HG03457 (cell line): Measurements from ENCODE around the gene CNIH3.

Experiments
- ATAC-seq: cut with Tn5 transposase; IDR thresholded peaks from one replicate; pipeline ENCODE4 v1.9.1; 2021; ENCODE audit warnings: moderate number of reproducible peaks; ENCODE audit not compliant: unreplicated experiment

The CNIH3 gene

DNA sequence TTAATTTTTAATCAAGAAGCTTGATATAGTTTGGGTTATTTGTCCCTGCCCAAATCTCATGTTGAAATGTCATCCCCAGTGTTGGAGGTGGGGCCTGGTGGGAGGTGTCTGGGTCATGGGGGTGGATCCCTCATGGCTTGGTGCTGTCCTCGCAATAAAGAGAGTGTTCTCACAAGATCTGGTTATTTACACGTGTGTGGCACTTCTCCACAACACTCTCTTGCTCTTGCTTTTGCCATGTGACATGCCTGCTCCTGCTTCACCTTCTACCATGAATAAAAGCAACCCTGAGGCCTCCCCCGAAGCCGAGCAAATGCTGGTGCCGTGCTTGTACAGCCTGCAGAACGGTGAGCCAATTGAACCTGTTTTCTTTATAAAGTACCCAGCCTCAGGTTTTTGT lies 2.6 kb upstream of the CNIH3 start:
- ATAC-seq, result no peak

DNA sequence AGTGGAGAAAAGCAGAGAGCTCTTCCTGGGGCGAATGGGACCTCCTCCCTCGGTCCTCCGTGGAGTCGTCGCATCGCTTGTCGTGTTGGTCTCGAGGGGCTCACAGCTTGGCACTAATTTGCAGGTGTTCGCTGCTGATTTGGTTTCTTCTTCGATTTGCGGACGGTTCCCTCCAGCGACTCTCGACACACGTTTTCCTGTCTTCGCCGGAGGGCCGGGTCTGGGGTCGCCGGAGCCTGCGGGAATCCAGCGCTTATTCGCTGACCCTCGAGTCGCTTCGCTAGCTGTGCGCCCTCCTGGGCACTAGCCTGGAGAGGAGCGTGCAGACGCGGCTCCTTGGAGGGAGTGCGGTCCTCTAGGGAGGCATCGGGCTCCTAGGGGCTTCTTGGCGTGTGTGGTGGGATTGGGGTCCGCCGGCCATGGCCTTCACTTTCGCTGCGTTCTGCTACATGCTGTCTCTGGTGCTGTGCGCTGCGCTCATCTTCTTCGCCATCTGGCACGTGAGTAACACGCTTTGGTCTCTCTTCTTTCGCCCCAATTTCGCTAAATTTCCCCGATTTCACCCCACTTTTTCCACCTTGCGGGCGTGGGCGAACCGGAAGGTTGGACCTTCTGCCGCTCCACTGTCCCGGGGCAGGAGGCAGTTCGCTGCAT lies 766 bp downstream of the CNIH3 start:
- ATAC-seq, result no peak

DNA sequence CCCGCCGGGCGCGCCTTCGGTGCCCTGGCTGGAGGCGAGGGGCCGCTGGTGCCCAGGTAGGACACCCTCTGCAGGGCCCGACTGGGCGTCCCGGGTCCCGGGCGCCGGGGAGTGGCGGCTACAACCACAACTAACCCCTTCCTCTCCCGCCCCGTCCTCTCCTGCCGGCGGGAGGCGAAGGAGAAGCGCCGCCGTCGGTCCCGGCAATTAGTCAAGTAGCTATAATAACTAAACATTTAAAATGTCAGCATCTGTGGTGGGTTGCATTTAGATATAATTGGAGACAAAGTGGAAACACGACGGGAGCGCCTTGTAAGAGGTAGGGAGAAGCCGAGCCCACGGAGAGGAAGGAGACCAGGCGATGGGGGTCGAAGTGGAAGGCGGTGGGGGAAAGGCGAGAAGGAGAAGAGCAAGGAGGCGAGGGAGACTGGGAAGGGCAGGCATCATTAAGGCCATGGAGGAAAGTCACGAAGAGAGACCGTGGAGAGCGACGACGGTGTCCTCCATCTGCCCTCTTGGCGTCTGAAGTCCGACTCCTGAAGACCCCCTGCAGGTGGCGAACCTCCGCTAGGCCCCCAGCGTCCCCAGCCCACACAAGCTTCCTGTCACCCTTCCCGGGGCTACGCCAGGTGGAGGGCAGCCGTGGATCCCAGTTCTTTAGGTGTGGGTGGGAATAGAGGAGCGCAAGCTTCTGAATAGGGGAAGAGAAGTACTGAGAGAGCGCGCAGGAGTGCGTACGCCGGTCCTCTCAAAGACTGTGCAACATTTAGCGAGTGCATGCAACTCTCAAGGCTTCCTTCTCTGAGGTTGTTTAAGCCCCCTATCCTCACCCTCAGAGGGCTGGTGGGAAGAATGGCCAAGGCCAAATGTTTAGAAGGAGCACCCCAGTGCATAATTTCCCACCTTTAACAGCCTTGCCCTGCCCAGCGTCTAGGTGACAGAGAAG lies 1.6 kb downstream of the CNIH3 start:
- no peak for ATAC-seq

DNA sequence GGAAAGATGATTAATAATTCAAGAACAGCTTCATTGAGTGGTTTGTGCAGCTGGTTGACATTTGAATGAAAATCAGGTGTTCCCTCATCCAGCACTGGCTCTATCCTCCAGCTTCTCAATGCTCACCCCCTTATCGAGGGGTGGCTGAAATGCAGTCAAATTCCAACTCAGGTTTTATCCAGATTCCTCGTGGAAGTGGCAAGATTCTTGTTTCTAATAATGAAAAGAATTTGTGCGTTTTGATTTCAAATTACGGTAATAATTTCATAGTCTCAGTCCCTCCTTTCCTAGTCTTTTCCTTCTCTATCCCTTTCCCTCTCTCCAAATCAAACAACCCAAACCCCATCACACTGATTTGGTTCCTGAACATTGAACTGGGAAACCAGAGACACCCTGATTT lies 3.1 kb downstream of the CNIH3 start:
- no peak for ATAC-seq

DNA sequence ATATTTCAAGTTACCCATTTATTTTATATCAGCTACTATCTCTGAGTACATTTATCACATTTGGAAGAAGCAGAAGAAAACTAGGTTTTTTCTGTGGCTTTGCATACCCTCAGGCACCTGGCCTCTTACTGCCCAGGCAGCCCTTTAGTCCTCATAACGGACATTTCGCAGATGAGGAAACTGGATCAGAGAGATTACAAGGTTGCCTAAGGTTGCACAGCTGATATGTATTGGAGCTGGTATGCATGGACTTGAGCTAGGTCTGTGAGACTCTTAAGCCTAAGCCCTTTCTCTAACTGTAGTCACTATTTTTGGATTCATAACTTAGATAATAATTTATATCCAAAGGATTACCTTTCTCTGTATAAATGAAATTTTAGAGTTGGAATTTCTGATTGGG lies 4.0 kb downstream of the CNIH3 start:
- no peak for ATAC-seq

DNA sequence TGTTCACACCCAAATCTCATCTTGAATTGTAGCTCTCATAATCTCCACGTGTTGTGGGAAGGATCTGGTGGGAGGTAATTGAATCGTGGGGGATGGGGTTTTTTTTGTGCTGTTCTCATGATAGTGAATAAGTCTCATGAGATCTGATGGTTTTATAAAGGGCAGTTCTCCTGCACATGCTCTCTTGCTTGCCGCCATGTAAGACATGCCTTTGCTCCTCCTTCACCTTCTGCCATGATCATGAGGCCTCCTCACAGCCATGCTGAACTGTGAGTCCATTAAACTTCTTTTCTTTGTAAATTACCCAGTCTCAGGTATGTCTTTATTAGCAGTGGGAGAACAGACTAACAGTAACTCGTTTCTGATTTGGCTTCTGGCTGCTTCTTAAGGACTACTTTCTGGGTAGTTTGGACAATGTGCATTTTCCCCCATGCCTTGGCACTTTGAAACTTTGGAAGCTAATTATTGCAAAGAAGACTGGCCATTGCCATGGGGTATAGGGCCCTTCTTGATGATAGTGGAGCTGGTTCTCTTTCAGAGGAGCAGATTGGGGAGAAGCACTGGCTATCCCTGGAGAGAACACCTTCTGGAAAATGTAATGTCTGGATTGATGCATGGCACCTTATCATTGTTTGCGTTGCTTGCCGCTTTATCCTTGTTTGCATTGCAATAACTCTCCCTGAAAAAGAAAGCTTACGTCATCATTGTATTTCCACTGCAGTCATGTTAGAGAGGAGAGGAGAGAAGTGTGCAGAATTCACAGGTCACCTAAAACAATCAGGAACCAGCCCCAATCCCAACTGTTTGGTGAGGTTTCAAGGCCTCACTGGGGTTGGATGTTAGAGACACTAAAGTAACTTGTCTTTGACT lies 5.9 kb downstream of the CNIH3 start:
- no peak for ATAC-seq

DNA sequence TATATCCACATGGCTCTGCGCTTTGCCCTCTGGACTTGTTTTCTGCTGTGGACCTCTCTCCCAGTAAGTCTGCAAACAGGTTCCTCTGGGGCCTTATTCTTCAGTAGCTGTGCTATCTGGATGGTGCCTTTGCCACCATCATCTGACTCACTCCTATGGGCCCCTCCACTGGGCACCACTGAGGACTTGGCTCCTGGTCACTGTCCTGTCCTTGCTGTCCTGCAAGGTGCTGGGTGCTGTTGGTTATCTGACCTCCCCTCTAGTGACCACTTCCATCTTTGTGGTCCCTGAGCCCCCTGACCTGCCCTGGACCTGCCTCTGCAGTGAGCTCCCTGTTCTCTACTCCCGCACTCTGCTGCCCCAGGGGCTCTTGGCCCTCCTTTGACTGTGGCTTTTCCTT lies 6.7 kb downstream of the CNIH3 start:
- no peak for ATAC-seq

DNA sequence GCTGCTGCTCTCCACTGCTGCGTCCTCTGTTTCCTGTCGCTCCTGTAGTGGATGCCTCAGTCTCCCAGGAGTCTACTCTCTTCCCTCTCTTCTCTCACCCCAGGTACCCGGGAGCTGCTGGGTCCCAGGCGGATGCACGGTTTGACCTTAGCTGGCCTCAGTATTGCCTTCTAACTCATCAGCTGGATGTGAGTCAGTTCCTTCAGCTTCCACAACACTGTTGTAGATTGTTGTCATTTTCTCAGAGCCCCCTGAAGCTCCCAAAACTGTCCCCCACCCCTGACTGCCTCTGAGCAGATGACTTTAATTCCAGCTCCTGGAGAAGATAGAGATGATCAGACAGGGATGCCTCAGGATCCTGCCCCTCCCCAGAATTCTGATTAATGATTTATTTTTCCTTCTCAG lies 7.2 kb downstream of the CNIH3 start:
- no peak for ATAC-seq

DNA sequence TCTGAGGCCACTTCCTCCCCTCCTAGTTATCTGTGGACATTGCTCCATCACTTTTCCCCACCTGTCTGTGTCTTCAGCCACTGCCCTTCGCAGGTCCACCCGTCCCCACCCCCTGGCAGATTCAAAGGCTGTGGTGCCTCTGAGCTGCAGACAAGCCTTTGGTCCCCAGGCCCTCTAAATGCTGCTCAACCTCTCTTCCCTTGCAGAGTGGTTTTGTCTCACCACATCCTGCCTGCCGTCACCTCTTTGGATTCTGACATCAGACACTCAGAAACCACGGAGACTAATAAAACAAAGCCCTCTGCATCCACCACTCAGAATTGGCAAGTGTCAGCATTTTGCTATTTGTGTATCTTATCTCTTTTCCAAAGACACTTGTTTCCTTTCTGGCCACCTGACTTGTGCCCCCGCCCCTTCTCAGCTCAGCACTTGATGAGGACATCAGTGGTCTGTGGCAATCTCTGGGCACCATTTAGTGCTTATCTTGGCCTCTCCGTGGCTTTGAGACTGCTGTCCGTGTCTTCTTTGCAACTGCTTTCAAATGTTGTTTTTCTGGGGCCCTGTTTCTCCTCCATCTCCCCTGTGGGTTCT lies 7.7 kb downstream of the CNIH3 start:
- peak; percentile 96 for ATAC-seq

DNA sequence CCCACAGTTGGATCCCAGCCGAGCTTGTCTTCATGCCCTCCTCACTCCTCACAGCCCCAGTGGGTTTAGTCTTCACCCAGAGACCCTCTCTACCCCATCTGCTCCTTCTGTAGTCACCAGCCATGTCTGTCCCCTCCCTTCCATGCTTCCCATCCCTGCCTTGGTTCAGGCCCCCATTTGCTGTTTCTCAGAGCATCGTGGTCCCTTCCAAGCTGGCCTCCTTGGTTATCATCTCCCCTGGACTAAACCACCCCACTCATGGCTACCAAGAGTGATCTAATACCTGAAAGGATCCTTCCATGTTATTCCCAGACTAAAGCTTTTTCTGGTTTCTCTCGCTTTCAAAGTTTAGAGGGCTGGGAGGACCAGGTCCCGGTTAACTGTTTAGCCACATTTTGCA lies 8.3 kb downstream of the CNIH3 start:
- ATAC-seq, result no peak

DNA sequence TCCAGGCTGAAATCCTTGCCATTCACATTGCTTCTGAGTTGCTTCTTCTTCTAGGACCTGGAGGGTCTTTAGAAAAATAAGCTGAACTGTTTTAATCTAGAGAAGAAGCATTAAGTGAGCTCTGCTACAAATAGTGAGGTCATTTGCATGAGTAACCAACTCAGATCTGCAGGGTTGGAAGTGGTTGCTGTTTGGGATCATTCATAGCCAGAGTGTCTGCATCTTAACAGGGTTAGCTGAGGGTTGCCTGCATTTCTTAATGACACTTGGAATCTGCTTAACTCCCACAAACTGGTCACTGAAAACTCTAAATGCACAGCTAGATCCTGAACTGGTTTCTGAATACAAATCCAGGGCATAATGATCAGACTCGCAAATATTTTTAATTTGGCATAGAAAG lies 9.9 kb downstream of the CNIH3 start:
- no peak for ATAC-seq

DNA sequence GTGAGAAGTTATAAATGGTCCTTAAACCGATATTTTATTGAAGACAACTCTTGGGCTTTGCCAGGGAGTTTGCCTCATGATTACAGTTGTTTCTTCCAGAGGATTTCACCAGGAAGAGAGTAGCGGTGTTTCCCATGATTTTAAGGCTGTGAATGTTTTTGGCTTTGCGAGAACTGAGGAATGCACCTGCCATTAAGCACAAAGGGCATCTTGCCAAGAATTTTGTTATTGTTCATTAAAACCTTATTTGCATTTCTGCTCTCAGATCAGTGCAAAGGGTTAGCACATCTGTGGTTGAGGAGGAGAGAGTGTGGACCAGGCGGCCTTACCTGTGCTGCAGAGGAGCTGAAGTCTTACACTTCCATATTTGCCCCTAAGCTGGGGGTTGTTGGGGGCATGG lies 13.8 kb downstream of the CNIH3 start:
- no peak for ATAC-seq

DNA sequence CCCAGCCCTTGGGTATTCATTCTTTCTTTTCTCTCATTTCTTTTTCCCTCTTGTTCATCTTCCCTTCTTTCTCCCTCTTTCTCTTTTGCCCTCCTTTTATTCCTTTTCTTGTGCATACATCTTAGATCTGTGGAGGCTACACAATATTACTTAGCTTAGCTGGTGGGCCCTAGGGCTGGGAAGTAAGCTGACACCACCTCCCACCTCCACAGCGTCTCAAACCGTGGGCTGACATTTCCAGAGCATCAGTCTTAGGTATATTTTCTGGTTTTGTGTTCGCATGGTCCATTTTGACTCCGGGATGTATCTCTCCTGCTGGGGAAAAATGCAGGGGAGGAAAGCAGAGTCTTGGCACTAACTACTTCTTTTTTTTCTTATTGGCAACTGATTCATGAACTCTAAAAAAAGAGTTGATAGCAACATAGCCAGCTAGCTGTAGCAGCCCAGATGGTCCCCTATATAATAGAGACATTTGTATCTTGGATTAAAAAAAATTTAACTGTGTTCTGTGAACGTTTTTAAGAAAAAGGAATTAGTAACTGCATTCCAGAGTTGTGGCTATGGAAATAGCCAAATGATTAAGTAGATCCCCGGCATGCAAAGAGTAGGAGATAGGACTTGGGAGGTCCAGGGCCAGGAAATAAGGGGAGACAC lies 15.5 kb downstream of the CNIH3 start:
- no peak for ATAC-seq

DNA sequence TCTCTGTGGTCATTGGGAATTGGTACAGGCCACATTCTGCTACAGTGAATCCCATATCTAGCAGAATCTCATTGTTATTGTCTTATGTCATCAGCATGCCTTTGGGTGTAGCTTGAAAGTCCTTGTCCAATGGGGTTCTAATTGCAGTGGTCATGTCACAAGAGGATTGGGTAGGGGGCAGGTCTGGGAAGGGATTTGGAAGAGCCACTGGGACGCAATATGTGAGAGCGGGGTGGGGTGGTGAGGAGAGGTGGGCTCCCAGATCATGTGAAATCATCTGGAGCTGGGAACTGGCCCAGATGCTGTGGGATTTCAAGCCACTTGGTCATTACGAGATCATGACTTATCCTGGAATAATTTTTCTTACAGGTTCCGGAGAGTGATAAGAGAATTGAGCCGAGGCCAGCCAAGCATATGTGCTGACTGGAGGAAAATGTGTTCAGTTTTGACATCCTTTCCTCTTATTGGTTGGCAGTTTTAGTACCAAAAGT lies 16.3 kb downstream of the CNIH3 start:
- ATAC-seq, result no peak

DNA sequence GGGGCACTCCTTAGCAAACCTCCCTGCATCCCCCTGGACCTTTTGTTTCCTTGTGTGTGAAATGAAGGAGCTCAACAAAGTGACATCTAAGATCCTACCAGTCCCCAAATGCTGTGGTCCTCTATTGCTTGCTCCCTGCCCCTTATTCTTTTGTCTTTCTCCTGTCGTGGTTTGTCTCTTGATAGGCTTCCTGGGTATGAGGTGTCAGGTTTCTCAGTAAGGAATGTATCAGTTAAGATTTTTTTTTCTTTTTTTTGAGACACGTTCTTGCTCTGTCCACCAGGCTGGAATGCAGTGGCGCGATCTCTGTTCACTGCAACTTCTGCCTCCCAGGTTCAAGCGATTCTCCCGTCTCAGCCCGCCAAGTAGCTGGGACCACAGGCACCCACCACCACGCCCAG lies 16.8 kb downstream of the CNIH3 start:
- no peak for ATAC-seq

DNA sequence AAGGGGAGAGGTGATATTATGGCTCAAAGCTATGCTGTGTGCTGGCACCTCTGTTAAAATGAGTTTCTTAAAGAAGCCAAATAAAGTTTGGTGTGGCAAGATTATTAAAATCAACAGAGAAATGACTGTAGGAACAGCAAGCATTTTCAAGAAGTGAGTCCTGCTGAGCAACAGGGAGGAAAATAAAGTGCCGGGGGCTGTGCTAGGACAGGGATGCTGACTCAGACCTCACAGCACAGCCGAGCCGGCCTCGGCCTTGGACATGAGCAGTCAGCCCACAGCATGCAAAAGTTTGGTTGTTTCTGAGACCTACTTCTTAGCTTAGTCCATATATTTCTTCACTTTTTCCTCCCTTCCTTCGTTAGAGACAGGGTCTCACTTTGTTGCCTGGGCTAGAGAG lies 19.2 kb downstream of the CNIH3 start:
- ATAC-seq, result no peak

DNA sequence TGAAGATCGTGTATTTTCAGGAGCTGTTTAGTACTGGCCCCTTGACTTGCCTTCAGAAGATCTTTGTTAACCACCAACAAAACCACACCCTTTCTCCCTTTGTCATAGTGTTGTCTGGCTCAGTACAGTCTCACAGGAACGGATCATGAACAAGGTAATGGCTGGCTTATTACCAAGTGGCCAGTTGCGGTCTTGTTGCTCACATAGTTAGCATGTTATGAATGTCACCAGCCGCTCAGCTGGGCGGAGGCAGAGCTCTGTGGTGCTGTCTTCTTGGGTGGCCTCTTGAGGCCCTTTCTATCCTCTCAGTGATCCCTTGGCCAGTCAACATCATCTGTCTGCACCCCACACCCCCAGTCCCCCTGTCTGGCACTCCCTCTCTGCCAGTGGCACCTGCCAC lies 21.4 kb downstream of the CNIH3 start:
- ATAC-seq, result no peak

DNA sequence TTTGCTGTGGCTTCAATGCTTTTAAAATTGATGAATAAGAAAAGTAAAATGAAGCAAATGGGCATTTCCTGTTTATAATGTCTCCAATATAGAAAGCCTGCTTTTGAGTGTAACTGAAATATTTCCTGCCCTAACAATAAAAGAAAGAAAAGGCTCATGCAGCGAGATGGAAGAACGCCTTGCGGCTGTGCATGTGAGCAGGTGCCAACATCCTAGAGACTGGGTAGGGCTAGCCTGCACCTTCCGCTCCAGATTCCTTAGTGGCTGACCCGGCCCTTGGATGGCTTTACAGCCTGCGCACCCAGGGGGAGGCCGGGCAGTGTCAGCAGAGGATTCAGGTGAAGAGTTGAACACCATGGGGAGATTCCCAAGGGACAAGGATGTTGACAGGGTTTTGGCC lies 21.8 kb downstream of the CNIH3 start:
- ATAC-seq, result no peak

DNA sequence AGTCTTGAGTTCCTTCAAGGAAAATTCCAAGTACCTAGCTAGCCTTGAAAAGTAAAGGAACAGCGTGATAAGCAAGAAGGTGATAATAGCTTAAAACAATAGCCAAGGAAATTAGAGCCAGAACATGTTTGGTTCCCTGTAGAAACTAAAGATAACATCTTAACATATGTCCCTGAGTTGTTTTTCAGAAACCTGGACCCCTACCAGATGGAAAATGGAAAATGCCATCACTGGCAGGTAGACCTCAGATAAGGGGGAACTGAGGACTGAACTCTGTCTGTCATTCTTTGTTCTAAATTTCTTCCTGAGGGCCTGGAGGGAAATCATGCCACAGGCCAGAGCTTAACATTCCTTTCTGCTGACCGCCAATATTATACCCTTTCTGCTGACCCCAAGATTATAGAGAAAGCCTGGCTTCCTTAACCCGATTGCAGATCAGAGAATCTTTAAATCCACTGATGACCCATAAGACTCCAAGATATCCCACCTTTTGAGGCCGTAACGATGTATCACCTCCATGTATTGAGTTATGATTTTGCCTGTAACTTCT lies 23.4 kb downstream of the CNIH3 start:
- no peak for ATAC-seq

DNA sequence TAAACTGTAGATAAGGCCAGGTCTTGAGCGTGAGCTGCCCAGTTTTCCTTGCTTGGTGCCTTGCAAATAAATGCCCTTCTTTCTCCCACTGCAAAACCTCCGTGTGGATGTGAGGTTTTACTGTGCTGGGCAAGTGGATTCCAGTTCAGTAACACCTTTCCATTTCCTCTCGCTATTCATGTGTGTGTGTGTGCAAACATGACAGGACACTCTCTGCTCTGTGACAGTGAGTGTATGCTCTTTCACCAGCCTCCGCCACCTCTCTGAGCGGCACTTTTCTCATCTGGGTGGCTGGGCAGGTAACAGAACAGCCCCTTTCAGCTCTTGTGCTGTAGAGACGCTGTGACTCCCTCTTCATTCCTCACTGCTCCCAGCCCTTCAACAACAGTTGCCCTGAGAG lies 23.9 kb downstream of the CNIH3 start:
- no peak for ATAC-seq
